ENCODE measurements around the gene SLC44A5. TPM values are rescaled to one million over a fixed set of nuclear protein-coding genes. Genes with fewer than 3 reads are reported as not detected.
A peak's percentile ranks its signal among the peaks of the same experiment; 100 is the strongest.

The SLC44A5 gene
- total and polyA plus RNA-seq, 7 donors = 0.01 to 7.5 (median 0.49) TPM

GRCh38 chr1:75614399-75614756 is 3.5 kb upstream of the SLC44A5 start:
- DNase-seq = no peak
- intact Hi-C loops (cut with DNase I) = no loop called here
- 3 to 4% (median 3%) methylated on average over 8 of the region's 8 CpGs for WGBS, 3 donors
- ATAC-seq = peak in 1 of 4 donors; percentile 20
- H3K27ac ChIP-seq = no peak overlapping the region
- no peak for TF ChIP-seq CTCF (IDR thresholded peaks at IDR 0.05)
- H3K27me3 ChIP-seq (ENCODE audit: insufficient read depth in 3 of 3, low read length in 2 of 3) = peaks cover 0 to 52% (median 2%) of the 10 kb centered on the region in 3 donors
- peak overlapping the region; percentile 60 for H3K4me3 ChIP-seq
- no peaks in the 10 kb centered on the region for H3K9me3 ChIP-seq
- peaks cover 6% of the 10 kb centered on the region for H3K4me1 ChIP-seq
- no peaks in the 10 kb centered on the region for H3K36me3 ChIP-seq (ENCODE audit: insufficient read depth in 1 of 2, low read depth in 1 of 2)

GRCh38 chr1:75613916-75614315 is 3.0 kb upstream of the SLC44A5 start:
- intact Hi-C loops (cut with DNase I) = no loop called here
- H3K4me3 ChIP-seq = no peak overlapping the region
- H3K9me3 ChIP-seq = no peaks in the 10 kb centered on the region
- H3K36me3 ChIP-seq (ENCODE audit: insufficient read depth in 1 of 2, low read depth in 1 of 2) = no peaks in the 10 kb centered on the region
- ATAC-seq (no peak), DNase-seq (no peak)
- 40 to 51% (median 46%) methylated on average over 5 of the region's 5 CpGs for WGBS, 3 donors
- H3K27me3 ChIP-seq (ENCODE audit: insufficient read depth in 3 of 3, low read length in 2 of 3) = peaks cover 0 to 52% (median 2%) of the 10 kb centered on the region in 3 donors
- TF ChIP-seq CTCF (IDR thresholded peaks at IDR 0.05) = no peak
- H3K27ac ChIP-seq = no peak overlapping the region
- peaks cover 6% of the 10 kb centered on the region for H3K4me1 ChIP-seq

- DNase-seq = no peak
- no peak overlapping the region for H3K27ac ChIP-seq
- H3K36me3 ChIP-seq (ENCODE audit: insufficient read depth in 1 of 2, low read depth in 1 of 2) = no peaks in the 10 kb centered on the region
- no peak overlapping the region for H3K4me3 ChIP-seq
- WGBS, 3 donors = 60 to 71% (median 69%) methylated on average over 3 of the region's 3 CpGs
- H3K27me3 ChIP-seq (ENCODE audit: insufficient read depth in 3 of 3, low read length in 2 of 3) = peaks cover 0 to 49% (median 2%) of the 10 kb centered on the region in 3 donors
- H3K4me1 ChIP-seq = peaks cover 6% of the 10 kb centered on the region
- TF ChIP-seq CTCF (IDR thresholded peaks at IDR 0.05) = no peak
- ATAC-seq = no peak
- intact Hi-C loops (cut with DNase I) = no loop called here
- H3K9me3 ChIP-seq = no peaks in the 10 kb centered on the region
These were observed 2.1 kb upstream of the SLC44A5 start for GRCh38 chr1:75612976-75613375.

- WGBS, 3 donors = 46 to 49% (median 47%) methylated on average over 2 of the region's 2 CpGs
- no peak for DNase-seq
- peaks cover 4% of the 10 kb centered on the region for H3K9me3 ChIP-seq
- H3K4me3 ChIP-seq = no peak overlapping the region
- intact Hi-C loops (cut with DNase I) = no loop called here
- no peaks in the 10 kb centered on the region for H3K36me3 ChIP-seq (ENCODE audit: insufficient read depth in 1 of 2, low read depth in 1 of 2)
- no peaks in the 10 kb centered on the region for H3K4me1 ChIP-seq
- peaks cover 0 to 3% (median 0%) of the 10 kb centered on the region in 3 donors for H3K27me3 ChIP-seq (ENCODE audit: insufficient read depth in 3 of 3, low read length in 2 of 3)
- ATAC-seq = no peak
- no peak for TF ChIP-seq CTCF (IDR thresholded peaks at IDR 0.05)
- H3K27ac ChIP-seq = no peak overlapping the region
These were observed 8.4 kb downstream of the SLC44A5 start for GRCh38 chr1:75602486-75602885.

- intact Hi-C loops (cut with DNase I) = no loop called here
- WGBS, 3 donors = 48 to 65% (median 63%) methylated on average over 1 of the region's 1 CpG
- Histone ChIP-seq H3K27ac (no peak overlapping the region), H3K4me3 (no peak overlapping the region), H3K4me1 (no peaks in the 10 kb centered on the region), H3K27me3 (ENCODE audit: insufficient read depth in 3 of 3, low read length in 2 of 3) (peaks cover 0 to 3% (median 0%) of the 10 kb centered on the region in 3 donors), H3K36me3 (ENCODE audit: insufficient read depth in 1 of 2, low read depth in 1 of 2) (no peaks in the 10 kb centered on the region), H3K9me3 (peaks cover 4% of the 10 kb centered on the region)
- ATAC-seq = no peak
- no peak for TF ChIP-seq CTCF (IDR thresholded peaks at IDR 0.05)
- no peak for DNase-seq
These were observed 10.1 kb downstream of the SLC44A5 start for GRCh38 chr1:75600781-75601180.
